Activated CD4-positive, alpha-beta T cell treated with anti-CD3 and anti-CD28 coated beads for 48 hours (primary cell): ENCODE results near the gene TUBA1A.
A peak's percentile ranks its signal among the peaks of the same experiment; 100 is the strongest.
"Not testable (repeated sequence)": the region's sequence is repeated elsewhere in the genome, so short reads cannot be mapped to it uniquely, and the experiment has no call there.

ENCODE experiments used
- DNase-seq: peaks from one replicate; pipeline ENCODE4 v3.0.0-alpha.2; 2020

TUBA1A gene

GRCh38 chr12:49188916-49189367, at the start of gene TUBA1A:
TUBA1A (minus strand) TSS chr12:49189080; CDS start chr12:49188979, 101 bp downstream.
- peak; percentile 95 for DNase-seq

GRCh38 chr12:49236423-49236822, 47.5 kb upstream of the TUBA1A start:
- no peak for DNase-seq

- DNase-seq: peak; percentile 53
These were observed 45.1 kb upstream of the TUBA1A start for GRCh38 chr12:49233842-49234526.

GRCh38 chr12:49232940-49233841, 44.3 kb upstream of the TUBA1A start:
- no peak for DNase-seq

GRCh38 chr12:49231878-49232655, 43.2 kb upstream of the TUBA1A start:
- no peak for DNase-seq

GRCh38 chr12:49230805-49231194, 41.9 kb upstream of the TUBA1A start:
- DNase-seq: no peak

- no peak for DNase-seq
These were observed 41.4 kb upstream of the TUBA1A start for GRCh38 chr12:49230176-49230804.

- DNase-seq: no peak
These were observed 39.8 kb upstream of the TUBA1A start for GRCh38 chr12:49228653-49229052.

- DNase-seq: no peak
These were observed 38.8 kb upstream of the TUBA1A start for GRCh38 chr12:49227713-49228112.

- no peak for DNase-seq
These were observed 36.8 kb upstream of the TUBA1A start for GRCh38 chr12:49225576-49226166.

GRCh38 chr12:49223590-49224369, 34.9 kb upstream of the TUBA1A start:
- no peak for DNase-seq

GRCh38 chr12:49223122-49223521, 34.2 kb upstream of the TUBA1A start:
- no peak for DNase-seq

GRCh38 chr12:49220972-49221371, 32.1 kb upstream of the TUBA1A start:
- DNase-seq: no peak

GRCh38 chr12:49219417-49220026, 30.6 kb upstream of the TUBA1A start:
- DNase-seq: no peak

- no peak for DNase-seq
These were observed 23.7 kb upstream of the TUBA1A start for GRCh38 chr12:49212572-49212971.

GRCh38 chr12:49210703-49211102, 21.8 kb upstream of the TUBA1A start:
- not testable (repeated sequence) for DNase-seq

- no peak for DNase-seq
These were observed 19.8 kb upstream of the TUBA1A start for GRCh38 chr12:49208676-49209075.

- no peak for DNase-seq
These were observed 19.3 kb upstream of the TUBA1A start for GRCh38 chr12:49208146-49208545.

- no peak for DNase-seq
These were observed 17.5 kb upstream of the TUBA1A start for GRCh38 chr12:49206389-49206788.

- DNase-seq: peak; percentile 16
These were observed 12.9 kb upstream of the TUBA1A start for GRCh38 chr12:49201595-49202295.
